ENCODE measurements around the gene OR2T29.
"Not testable (repeated sequence)": the region's sequence is repeated elsewhere in the genome, so short reads cannot be mapped to it uniquely, and the experiment has no call there.

OR2T29 gene

DNA sequence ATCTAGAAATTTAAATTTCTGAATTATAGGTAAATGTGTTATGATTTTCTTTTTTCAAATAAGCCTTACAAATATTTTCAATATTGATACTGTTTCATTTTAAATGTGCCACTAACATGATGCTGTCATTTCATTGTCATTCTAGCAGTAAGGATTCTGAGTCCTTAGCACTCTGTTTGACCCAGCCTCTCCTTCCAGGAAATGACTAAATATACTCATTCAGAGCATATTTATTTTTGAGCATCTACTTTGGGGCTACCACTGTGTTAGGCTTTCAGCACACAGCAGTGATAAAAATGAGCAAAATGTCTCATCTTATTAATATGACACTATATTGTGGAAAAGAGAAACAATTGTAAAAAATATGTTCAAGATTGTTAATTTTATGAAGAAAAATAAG, 52.4 kb downstream of the OR2T29 start:
- DNase-seq (ENCODE audit: low read depth in 3 of 3): not testable (repeated sequence)

DNA sequence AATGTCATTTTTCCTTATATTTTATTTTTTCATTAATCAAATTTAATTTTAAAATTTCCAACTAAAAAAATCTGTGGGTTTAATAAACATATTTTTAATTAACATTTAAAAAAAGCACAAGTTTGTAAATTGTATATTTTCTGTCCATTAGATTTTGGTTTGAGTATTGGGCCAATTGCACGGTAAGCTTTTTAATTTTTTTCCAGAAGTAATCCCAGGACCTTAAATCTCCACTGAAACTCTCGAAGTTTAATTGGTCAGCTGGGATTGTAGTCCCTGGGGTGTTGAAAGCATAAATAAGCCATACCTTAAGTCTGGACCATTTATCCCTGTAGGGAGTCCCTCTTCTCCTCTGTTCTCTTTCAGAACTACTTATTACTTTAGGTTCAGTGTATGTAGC, 54.8 kb downstream of the OR2T29 start, which contains the start of gene OR2G6:
OR2G6 (plus strand) TSS at position 301 of the 400 bp plus-strand sequence. CDS start 13,574 bp downstream, outside the sequence.
- not testable (repeated sequence) for DNase-seq (ENCODE audit: low read depth in 3 of 3)
